ENCODE data around the gene NUDT22. TPM values are rescaled to one million over a fixed set of nuclear protein-coding genes. Genes with fewer than 3 reads are reported as not detected.
A peak's percentile ranks its signal among the peaks of the same experiment; 100 is the strongest.

The NUDT22 gene
- total and polyA plus RNA-seq, 2 of the 8 experiments (the other 6 are each of a cell fraction or from before 2014, with no cell fraction given): 43.4 to 69.0 TPM

- FAIRE-seq: no peak
- Histone ChIP-seq H2BK5ac (ENCODE audit: low read depth, low read length) (no peak overlapping the region; the same call in 1 of the 2 replicates), H3K4me2 (ENCODE audit: insufficient read depth in 1 of 2, low read depth in 2 of 2, low read length in 2 of 2) (no peak overlapping the region), H3K23ac (ENCODE audit: insufficient read length) (no peak overlapping the region), H3K9me3 (ENCODE audit: insufficient read depth in 2 of 2, low read depth in 1 of 2, low read length in 1 of 2) (no peaks in the 10 kb centered on the region), H2BK120ac (replicated peaks; ENCODE audit: low read depth, low read length) (no peak overlapping the region), H2AK5ac (ENCODE audit: low read depth, low read length) (no peak overlapping the region), H3K27ac (ENCODE audit: low read depth, low read length) (0 out of 2 replicates have a peak overlapping the region, but pooled peaks have one; percentile 4), H3K14ac (ENCODE audit: insufficient read length) (no peak overlapping the region), H4K20me1 (replicated peaks in 1 of 2; ENCODE audit: control insufficient read depth in 1 of 2, insufficient read depth in 2 of 2, low read length in 2 of 2) (peaks cover 6 to 17% of the 10 kb centered on the region in 2 experiments), H3K4me3 (ENCODE audit: extremely low read depth in 1 of 4, insufficient read depth in 2 of 4, low read depth in 3 of 4, low read length in 4 of 4) (no peak overlapping the region), H2AFZ (ENCODE audit: low read length) (no peak overlapping the region), H2BK12ac (ENCODE audit: low read depth, low read length) (no peak overlapping the region), H3K36me3 (ENCODE audit: control insufficient read depth in 2 of 4, insufficient read depth in 4 of 4, low read length in 3 of 4) (peaks cover 22 to 77% (median 39%) of the 10 kb centered on the region in 4 experiments), H3K9ac (replicated peaks in 1 of 4; ENCODE audit: extremely low read depth in 1 of 4, low read depth in 3 of 4, low read length in 3 of 4) (no peak overlapping the region), H3K56ac (replicated peaks; ENCODE audit: insufficient read length, low read depth, low read length) (peak overlapping the region; percentile 46), H3K4me1 (replicated peaks in 1 of 4; ENCODE audit: control insufficient read depth in 3 of 4, insufficient read depth in 4 of 4, low read length in 3 of 4) (peaks cover 0 to 3% (median under 1%) of the 10 kb centered on the region in 4 experiments; a peak in 4 of 7 replicates), H3K79me1 (ENCODE audit: low read depth, low read length) (no peaks in the 10 kb centered on the region), H3K27me3 (replicated peaks in 1 of 4; ENCODE audit: control insufficient read depth in 3 of 4, extremely low read depth in 1 of 4, insufficient read depth in 3 of 4, low read length in 3 of 4) (no peaks in the 10 kb centered on the region), H2BK15ac (ENCODE audit: low read length) (no peak overlapping the region), H4K91ac (replicated peaks; ENCODE audit: insufficient read length, low read length) (no peak overlapping the region), H3K4ac (replicated peaks; ENCODE audit: insufficient read length, low read depth, low read length) (no peak overlapping the region), H2BK20ac (ENCODE audit: low read length) (no peak overlapping the region), H4K5ac (ENCODE audit: insufficient read length, low read depth, low read length) (no peak overlapping the region), H3K79me2 (ENCODE audit: control insufficient read depth in 1 of 2, insufficient read depth in 2 of 2, low read length in 2 of 2) (no peaks in the 10 kb centered on the region), H4K8ac (ENCODE audit: extremely low read depth, insufficient read depth, low read length) (no peak overlapping the region; the same call in 1 of the 2 replicates), H3K18ac (ENCODE audit: extremely low read depth, low read length) (peak overlapping the region; percentile 7; the same call in 1 of the 2 replicates), H3K23me2 (ENCODE audit: low read depth, low read length) (no peaks in the 10 kb centered on the region)
- WGBS, 2 experiments (ENCODE audit: extremely low coverage in 1 of 2, insufficient coverage in 1 of 2, insufficient read length in 1 of 2, insufficient replicate concordance in 2 of 2, low coverage in 1 of 2, low lambda C conversion rate in 2 of 2, missing lambda C conversion rate in 1 of 2): 91% methylated on average over 25 of the region's 29 CpGs; no CpG with 5 or more reads in 1 of the 2 experiments
- POLR2A ChIA-PET (ENCODE audit: partially characterized antibody): interaction anchor here (1.2 to 11.9 kb wide), 4 partner anchors 7 to 39 kb away, joined by 4 to 352 read pairs (median 53); partner anchors contain the start of genes FKBP2, PLCB3 and PPP1R14B
- no peak for DNase-seq (ENCODE audit: low read depth in 1 of 2, low spot score in 2 of 2)
- 0 out of 2 replicates have a peak, but pooled peaks have one; percentile 22 for TF ChIP-seq TEAD4 (IDR thresholded peaks at IDR 0.05; ENCODE audit: low read depth, low read length)
- TF ChIP-seq EGR1 (IDR thresholded peaks at IDR 0.05; ENCODE audit: borderline replicate concordance, low read depth, low read length): no peak
- TF ChIP-seq POLR2AphosphoS5 (IDR thresholded peaks at IDR 0.05; ENCODE audit: low read depth, low read length): peak; percentile 16; the same call in 1 of the 2 replicates
- CTCF ChIA-PET (ENCODE audit: partially characterized antibody): interaction anchor here (0.5 to 8.5 kb wide), 13 partner anchors 7 to 707 kb away, joined by 3 to 102 read pairs (median 4); partner anchors contain the start of genes CATSPERZ, PLCB3 and PPP1R14B
Measured at GRCh38 chr11:64263021-64263946, 37.2 kb downstream of the NUDT22 start.

All from H1 (cell line).